Retinal pigment epithelial cell (primary cell): ENCODE data around the gene COL9A2.

Experiments used
- DNase-seq: peaks from one replicate; pipeline ENCODE4 v3.0.0-alpha.2; 2010; ENCODE audit warnings: low read depth
- H3K4me3 ChIP-seq: 2 replicates; pipeline ENCODE4 v1.5.1; 2011; ENCODE audit warnings: mild to moderate bottlenecking, low read length, control low read depth, moderate library complexity
- TF ChIP-seq, protein P1 (sequence below): conservative IDR thresholded peaks from 2 replicates; pipeline ENCODE4 v1.5.1; 2011; ENCODE audit warnings: low read depth, low read length, control low read depth, inconsistent platforms

COL9A2 gene

DNA sequence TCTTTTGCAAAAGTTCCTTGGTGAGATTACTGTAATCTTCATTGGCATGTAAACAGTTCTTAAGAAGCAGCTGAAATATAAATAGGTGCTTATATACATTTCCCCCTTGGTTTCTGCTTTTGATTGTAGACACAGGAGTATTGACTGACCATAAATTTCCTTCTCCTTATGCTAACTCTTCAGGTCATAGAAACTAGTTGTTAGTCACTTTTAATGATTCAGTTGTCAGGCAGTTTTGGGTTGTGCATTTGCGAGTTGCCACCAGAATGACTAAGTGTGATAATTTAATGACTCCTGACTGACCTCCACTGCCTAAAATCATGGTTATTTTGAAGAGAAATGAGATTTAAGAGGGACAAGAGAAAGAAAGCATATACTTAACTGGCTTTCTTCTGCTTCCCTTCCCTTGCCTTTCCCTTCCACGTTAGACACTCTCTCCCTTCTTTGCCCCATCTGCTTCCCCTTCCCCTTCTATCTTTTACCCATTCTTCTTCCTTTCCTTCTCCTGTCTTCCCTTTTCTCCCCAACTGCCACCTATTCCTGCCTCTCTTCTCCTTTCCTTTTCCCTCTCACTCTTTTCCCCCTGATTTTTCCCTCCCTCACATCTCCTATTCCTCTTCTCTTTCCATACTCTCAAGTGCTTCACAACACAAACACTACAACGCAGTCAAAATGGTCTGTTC lies 46.8 kb downstream of the COL9A2 start:
- TF ChIP-seq, protein P1, sequence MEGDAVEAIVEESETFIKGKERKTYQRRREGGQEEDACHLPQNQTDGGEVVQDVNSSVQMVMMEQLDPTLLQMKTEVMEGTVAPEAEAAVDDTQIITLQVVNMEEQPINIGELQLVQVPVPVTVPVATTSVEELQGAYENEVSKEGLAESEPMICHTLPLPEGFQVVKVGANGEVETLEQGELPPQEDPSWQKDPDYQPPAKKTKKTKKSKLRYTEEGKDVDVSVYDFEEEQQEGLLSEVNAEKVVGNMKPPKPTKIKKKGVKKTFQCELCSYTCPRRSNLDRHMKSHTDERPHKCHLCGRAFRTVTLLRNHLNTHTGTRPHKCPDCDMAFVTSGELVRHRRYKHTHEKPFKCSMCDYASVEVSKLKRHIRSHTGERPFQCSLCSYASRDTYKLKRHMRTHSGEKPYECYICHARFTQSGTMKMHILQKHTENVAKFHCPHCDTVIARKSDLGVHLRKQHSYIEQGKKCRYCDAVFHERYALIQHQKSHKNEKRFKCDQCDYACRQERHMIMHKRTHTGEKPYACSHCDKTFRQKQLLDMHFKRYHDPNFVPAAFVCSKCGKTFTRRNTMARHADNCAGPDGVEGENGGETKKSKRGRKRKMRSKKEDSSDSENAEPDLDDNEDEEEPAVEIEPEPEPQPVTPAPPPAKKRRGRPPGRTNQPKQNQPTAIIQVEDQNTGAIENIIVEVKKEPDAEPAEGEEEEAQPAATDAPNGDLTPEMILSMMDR, result no peak
- no peak overlapping the region for H3K4me3 ChIP-seq
- DNase-seq, result no peak

DNA sequence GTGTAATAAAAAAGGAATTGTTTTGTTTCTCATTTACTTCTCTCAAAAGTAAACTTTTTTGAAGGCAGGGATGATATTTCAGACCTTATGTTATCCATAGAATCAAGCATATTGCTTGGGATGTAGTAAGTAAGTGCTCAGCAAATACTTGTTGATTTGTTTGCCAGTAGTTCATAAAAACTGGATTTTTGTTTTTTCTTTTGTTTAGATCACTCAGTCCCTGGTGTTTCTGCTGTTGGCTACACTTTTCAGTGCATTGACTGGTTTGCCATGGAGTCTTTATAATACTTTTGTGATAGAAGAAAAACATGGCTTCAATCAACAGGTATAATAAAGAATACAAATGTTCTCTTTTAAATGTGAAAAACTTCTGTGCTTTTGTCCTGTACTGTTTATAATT lies 48.9 kb downstream of the COL9A2 start:
- no peak overlapping the region for H3K4me3 ChIP-seq
- DNase-seq, result no peak
- TF ChIP-seq, protein P1, result no peak

DNA sequence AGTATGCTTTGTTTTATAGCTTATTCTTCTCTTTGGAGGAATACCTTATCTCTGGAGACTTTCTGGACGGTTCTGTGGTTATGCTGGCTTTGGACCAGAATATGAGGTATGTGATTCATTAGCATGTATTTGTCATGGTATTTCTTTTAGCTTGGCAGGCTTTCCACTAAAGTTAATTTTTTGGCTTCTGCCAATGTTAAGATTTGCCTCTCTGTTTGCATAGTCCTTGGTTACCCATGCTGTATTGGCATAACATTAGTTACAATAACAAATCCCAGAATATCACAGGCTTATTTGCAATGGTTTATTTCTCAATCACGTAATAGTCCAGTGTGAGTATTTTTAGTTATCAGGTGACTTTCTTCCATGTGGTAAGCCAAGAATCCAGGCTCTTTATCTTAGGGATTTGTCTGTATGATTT lies 49.3 kb downstream of the COL9A2 start:
- DNase-seq, result peak; percentile 91
- H3K4me3 ChIP-seq, result no peak overlapping the region
- TF ChIP-seq, protein P1, result no peak

DNA sequence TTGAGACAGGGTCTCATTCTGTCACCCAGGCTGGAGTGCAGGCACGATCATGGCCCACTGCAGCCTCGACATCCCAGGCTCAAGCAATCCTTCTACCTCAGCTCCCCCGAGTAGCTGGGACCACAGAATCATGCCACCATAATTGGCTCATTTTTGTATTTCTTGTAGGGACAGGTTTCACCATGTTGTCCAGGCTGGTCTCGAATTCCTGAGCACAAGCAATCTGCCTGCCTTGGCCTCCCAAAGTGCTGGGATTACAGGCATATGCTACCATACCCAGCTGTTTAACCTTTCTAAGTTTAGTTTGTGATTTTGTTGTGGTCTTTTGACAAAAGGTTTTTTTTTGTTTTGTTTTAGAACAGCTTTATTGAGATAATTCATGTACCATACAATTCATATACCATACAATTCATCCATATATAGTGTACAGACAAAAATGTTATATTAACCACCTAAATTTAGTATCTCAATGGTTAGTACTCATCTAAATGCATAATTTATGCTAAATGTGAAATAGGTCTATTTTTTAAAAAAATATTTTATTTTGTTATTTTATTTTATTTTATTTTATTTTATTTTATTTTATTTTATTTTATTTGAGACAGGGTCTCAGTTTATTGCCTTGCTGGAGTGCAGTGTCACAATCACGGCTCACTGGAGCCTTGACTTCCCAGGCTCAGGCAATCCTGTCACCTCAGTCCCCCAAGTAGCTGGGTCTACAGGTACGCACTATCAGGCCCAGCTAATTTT lies 50.1 kb downstream of the COL9A2 start:
- no peak for DNase-seq
- TF ChIP-seq, protein P1, result no peak
- H3K4me3 ChIP-seq, result no peak overlapping the region

DNA sequence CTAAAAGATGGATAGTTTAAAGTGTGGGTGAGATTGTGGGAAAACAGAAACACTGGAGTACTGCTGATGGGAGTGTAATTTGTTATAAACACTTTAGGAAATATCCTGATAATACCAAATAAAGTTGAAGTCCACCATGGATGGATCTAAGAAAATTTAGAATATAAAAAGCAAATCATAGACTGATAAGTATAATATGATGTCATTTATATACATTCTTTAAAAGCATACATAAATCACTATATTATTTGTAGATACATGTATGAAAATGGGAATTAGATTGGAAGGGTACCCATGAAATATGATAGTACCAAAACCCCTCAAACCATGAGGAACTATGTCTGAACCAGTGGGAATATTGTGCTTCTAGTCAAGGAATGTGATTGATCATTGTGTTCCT lies 51.2 kb downstream of the COL9A2 start:
- DNase-seq, result no peak
- no peak overlapping the region for H3K4me3 ChIP-seq
- TF ChIP-seq, protein P1, result no peak

DNA sequence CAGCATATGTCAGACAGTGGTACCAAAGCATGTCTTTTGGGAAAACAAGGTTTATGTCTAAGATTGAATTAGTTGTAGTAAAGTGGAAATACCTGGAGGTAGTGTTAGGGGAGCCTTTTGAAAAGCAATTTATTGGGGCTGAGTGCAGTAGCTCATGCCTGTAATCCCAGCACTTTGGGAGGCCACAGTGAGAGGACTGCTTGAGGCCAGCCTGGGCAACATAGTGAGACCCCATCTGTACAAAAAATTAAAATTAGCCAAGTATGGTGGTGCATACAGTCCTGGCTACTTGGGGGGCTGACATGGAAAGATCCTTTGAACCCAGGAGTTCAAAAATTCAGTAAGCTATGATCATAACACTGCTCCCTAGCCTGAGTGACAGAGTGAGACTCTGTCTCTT lies 51.8 kb downstream of the COL9A2 start:
- TF ChIP-seq, protein P1, result no peak
- H3K4me3 ChIP-seq, result no peak overlapping the region
- DNase-seq, result no peak

DNA sequence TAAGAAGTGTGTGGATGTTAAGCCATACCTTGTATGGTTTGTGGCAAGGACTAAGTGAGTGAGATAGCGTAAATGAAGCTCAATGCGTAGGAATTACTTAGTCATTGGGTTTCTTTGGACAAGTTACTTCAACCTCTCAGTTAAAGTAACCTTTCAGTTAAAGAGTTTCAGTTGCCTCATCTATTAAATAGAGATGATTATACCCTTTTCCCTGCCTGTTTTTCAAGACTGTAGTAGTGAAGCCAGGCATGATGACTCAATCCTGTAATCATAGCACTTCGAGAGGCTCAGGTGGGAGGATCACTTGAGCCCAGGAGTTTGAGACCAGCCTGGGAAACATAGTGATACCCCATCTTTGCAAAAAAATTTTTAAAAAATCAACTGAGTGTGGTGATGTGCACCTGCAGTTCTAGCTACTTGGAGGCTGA lies 52.7 kb downstream of the COL9A2 start:
- TF ChIP-seq, protein P1, result no peak
- DNase-seq, result no peak

More for the DNA sequence above, 52.7 kb downstream of the COL9A2 start:
- H3K4me3 ChIP-seq, result no peak overlapping the region
